Breast epithelium (tissue), 3 donors: ENCODE results near the gene KCNS3.

Experiments used
- CTCF ChIP-seq, 3 donors: fragments of 450-650 bp; IDR thresholded peaks; one replicate each; pipeline ENCODE4 v1.5.1; 2016 to 2017; ENCODE audit warnings: antibody characterized with exemption in 3 of 3, mild to moderate bottlenecking in 3 of 3, moderate library complexity in 3 of 3
- POLR2A ChIP-seq: fragments of 450-650 bp; IDR thresholded peaks from one replicate; pipeline ENCODE4 v1.6.1; 2016; ENCODE audit warnings: antibody characterized with exemption, mild to moderate bottlenecking, moderate library complexity
- POLR2AphosphoS5 ChIP-seq, 3 donors: sonication (generic); formaldehyde crosslinking; IDR thresholded peaks; one replicate each; pipeline ENCODE4 v1.6.1; 2017; ENCODE audit warnings: antibody characterized with exemption in 3 of 3

GRCh38 chr2:17894556-17894955 lies 16.1 kb downstream of the KCNS3 start:
- TF ChIP-seq POLR2AphosphoS5 (IDR thresholded peaks at IDR 0.05) (no peak), POLR2A (no peak), CTCF (IDR thresholded peaks at IDR 0.05) (no peak)
